ENCODE data around the gene USP43.

DNA sequence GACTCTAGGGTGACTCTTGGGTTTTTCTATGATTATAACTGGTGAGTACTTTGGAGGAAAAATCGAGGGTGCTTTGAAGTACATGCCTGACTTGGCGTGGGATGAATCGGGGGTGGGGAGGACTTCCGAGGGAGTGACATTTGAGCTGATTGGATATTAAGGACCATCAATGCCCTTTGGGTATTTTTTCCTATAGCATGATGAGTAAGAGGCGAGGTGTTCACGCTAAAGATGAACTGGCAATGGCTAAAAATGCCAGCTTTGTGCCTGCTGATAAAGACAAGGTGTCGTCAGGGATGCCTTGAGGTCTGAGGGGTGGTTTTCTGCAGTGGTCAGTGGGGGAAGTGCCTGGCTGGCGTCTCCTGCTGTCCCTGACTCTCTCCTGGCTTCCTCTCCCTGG lies 25.3 kb downstream of the USP43 start:
- TF ChIP-seq, protein P1, sequence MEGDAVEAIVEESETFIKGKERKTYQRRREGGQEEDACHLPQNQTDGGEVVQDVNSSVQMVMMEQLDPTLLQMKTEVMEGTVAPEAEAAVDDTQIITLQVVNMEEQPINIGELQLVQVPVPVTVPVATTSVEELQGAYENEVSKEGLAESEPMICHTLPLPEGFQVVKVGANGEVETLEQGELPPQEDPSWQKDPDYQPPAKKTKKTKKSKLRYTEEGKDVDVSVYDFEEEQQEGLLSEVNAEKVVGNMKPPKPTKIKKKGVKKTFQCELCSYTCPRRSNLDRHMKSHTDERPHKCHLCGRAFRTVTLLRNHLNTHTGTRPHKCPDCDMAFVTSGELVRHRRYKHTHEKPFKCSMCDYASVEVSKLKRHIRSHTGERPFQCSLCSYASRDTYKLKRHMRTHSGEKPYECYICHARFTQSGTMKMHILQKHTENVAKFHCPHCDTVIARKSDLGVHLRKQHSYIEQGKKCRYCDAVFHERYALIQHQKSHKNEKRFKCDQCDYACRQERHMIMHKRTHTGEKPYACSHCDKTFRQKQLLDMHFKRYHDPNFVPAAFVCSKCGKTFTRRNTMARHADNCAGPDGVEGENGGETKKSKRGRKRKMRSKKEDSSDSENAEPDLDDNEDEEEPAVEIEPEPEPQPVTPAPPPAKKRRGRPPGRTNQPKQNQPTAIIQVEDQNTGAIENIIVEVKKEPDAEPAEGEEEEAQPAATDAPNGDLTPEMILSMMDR (IDR thresholded peaks at IDR 0.05), result no peak
- no peak for TF ChIP-seq POLR2A (IDR thresholded peaks at IDR 0.05)

All from adrenal gland (tissue), 5 donors.